Measurements from ENCODE around the gene HEY2.

DNA sequence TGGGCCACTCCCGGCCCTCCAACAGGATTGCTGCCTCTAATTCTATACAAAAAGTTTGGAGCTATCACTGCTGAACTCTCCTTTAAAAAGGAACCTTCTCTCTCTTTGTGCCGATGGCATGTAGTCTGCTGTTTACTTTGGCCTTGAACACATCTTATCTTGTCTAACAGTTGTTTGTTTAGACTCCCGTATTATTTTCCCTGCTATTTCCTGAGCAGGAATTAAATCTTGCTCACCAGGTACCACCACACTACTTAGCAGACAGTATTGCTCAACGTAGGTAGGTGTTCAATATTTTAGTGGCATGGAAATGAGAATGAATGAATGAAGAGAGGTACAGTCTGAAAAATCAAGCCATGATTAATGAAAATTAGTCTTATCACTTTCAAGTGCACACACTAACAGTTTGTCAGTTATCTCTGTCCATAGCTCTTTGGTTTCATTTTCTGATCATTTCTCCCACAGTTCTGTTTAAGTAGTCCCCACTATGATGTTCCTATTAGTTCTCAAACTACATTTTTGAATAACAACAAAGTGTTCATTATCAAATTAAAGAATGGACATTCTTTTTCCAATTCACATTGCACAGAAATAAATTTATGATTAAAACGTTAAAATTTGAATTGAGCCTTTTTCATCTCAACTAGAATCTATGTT lies 6.8 kb upstream of the HEY2 start:
- no peak for TF ChIP-seq GATA2 (IDR thresholded peaks at IDR 0.05; ENCODE audit: low read depth, low read length)
- no peak for TF ChIP-seq GATA3 (IDR thresholded peaks at IDR 0.05; ENCODE audit: low read depth, low read length)

Measured in SH-SY5Y (cell line).